ENCODE measurements around the gene JAM2. TPM values are rescaled to one million over a fixed set of nuclear protein-coding genes. Genes with fewer than 3 reads are reported as not detected.

JAM2 gene
- total RNA-seq, 3 donors from 2014 or later (not counting 1 experiment from before 2014, with no cell fraction given), result 0.09 TPM; not detected in 2

- H3K27me3 Mint-ChIP-seq (ENCODE audit: low read depth in 2 of 2), result peaks cover 49 to 70% of the 10 kb centered on the region in 2 donors
- no peaks in the 10 kb centered on the region for H3K9me3 Mint-ChIP-seq
- WGBS (ENCODE audit: insufficient coverage), result 66% methylated on average over 4 of the region's 5 CpGs
- peaks cover 14 to 22% of the 10 kb centered on the region in 2 donors for H3K4me1 Mint-ChIP-seq
- DNase-seq (no peak), ATAC-seq (no peak)
- H3K9me3 ChIP-seq (ENCODE audit: control insufficient read depth, insufficient read depth, low read length), result no peaks in the 10 kb centered on the region
- no peak overlapping the region for H3K27ac Mint-ChIP-seq
- no peak overlapping the region for H3K4me3 ChIP-seq (ENCODE audit: low read length)
- intact Hi-C loops (cut with micrococcal nuclease), result no loop called here
- H3K4me3 Mint-ChIP-seq, result peak overlapping the region; percentile 47
- H3K4me1 ChIP-seq (ENCODE audit: control insufficient read depth, insufficient read depth, low read length), result peaks cover 15% of the 10 kb centered on the region
- H3K36me3 Mint-ChIP-seq, result no peaks in the 10 kb centered on the region
- H3K27ac ChIP-seq (ENCODE audit: low read length), result no peak overlapping the region
- H3K27me3 ChIP-seq (ENCODE audit: control insufficient read depth, insufficient read depth, low read length), result peaks cover 5% of the 10 kb centered on the region
- no peak for TF ChIP-seq CTCF (IDR thresholded peaks at IDR 0.05)
- H3K36me3 ChIP-seq (ENCODE audit: control insufficient read depth, insufficient read depth, low read length), result no peaks in the 10 kb centered on the region
Observed at GRCh38 chr21:25637851-25638659, 1.0 kb upstream of the JAM2 start.

- DNase-seq (peak; percentile 17 to 71), ATAC-seq (peak; percentile 60 to 73 (median 66))
- H3K36me3 Mint-ChIP-seq, result no peaks in the 10 kb centered on the region
- Histone ChIP-seq H3K4me3 (ENCODE audit: low read length) (peak overlapping the region; percentile 54), H3K27me3 (ENCODE audit: control insufficient read depth, insufficient read depth, low read length) (peaks cover 5% of the 10 kb centered on the region), H3K4me1 (ENCODE audit: control insufficient read depth, insufficient read depth, low read length) (peaks cover 15% of the 10 kb centered on the region), H3K9me3 (ENCODE audit: control insufficient read depth, insufficient read depth, low read length) (no peaks in the 10 kb centered on the region), H3K27ac (ENCODE audit: low read length) (peak overlapping the region; percentile 48), H3K36me3 (ENCODE audit: control insufficient read depth, insufficient read depth, low read length) (no peaks in the 10 kb centered on the region)
- under 1% methylated on average over 40 of the region's 40 CpGs for WGBS (ENCODE audit: insufficient coverage)
- H3K9me3 Mint-ChIP-seq, result no peaks in the 10 kb centered on the region
- peak overlapping the region; percentile 47 for H3K4me3 Mint-ChIP-seq
- TF ChIP-seq CTCF (IDR thresholded peaks at IDR 0.05), result no peak
- H3K27ac Mint-ChIP-seq, result no peak overlapping the region
- peaks cover 14 to 22% of the 10 kb centered on the region in 2 donors for H3K4me1 Mint-ChIP-seq
- intact Hi-C loops (cut with micrococcal nuclease), result no loop called here
- H3K27me3 Mint-ChIP-seq (ENCODE audit: low read depth in 2 of 2), result peaks cover 47 to 68% of the 10 kb centered on the region in 2 donors
Observed at GRCh38 chr21:25639551-25640201, 618 bp downstream of the JAM2 start.

- peaks cover 14 to 22% of the 10 kb centered on the region in 2 donors for H3K4me1 Mint-ChIP-seq
- DNase-seq, result no peak
- peak in 2 of 3 donors; percentile 16 to 29 for ATAC-seq
- no peak overlapping the region for H3K27ac ChIP-seq (ENCODE audit: low read length)
- H3K4me1 ChIP-seq (ENCODE audit: control insufficient read depth, insufficient read depth, low read length), result peaks cover 15% of the 10 kb centered on the region
- H3K4me3 ChIP-seq (ENCODE audit: low read length), result peak overlapping the region; percentile 54
- H3K27me3 ChIP-seq (ENCODE audit: control insufficient read depth, insufficient read depth, low read length), result peaks cover 5% of the 10 kb centered on the region
- 4% methylated on average over 19 of the region's 27 CpGs for WGBS (ENCODE audit: insufficient coverage)
- H3K27ac Mint-ChIP-seq, result no peak overlapping the region
- H3K36me3 Mint-ChIP-seq, result no peaks in the 10 kb centered on the region
- intact Hi-C loops (cut with micrococcal nuclease), result no loop called here
- no peaks in the 10 kb centered on the region for H3K9me3 ChIP-seq (ENCODE audit: control insufficient read depth, insufficient read depth, low read length)
- H3K36me3 ChIP-seq (ENCODE audit: control insufficient read depth, insufficient read depth, low read length), result no peaks in the 10 kb centered on the region
- peaks cover 44 to 61% of the 10 kb centered on the region in 2 donors for H3K27me3 Mint-ChIP-seq (ENCODE audit: low read depth in 2 of 2)
- H3K4me3 Mint-ChIP-seq, result peak overlapping the region; percentile 47
- no peak for TF ChIP-seq CTCF (IDR thresholded peaks at IDR 0.05)
- no peaks in the 10 kb centered on the region for H3K9me3 Mint-ChIP-seq
Observed at GRCh38 chr21:25640202-25640942, 1.3 kb downstream of the JAM2 start.

All from natural killer cell (primary cell).